Fibroblast of mammary gland (primary cell): Measurements from ENCODE around the gene MSI2.

Experiments used
- DNase-seq: peaks from one replicate; pipeline ENCODE4 v3.0.0-alpha.2; 2010; ENCODE audit warnings: low read depth
- H3K4me3 ChIP-seq: 2 replicates; pipeline ENCODE4 v1.5.1; 2011; ENCODE audit warnings: low read depth, mild to moderate bottlenecking, low read length, moderate library complexity; ENCODE audit not compliant: control insufficient read depth
- CTCF ChIP-seq: conservative IDR thresholded peaks from 2 replicates; pipeline ENCODE4 v1.5.1; 2011; ENCODE audit warnings: low read depth, low read length, inconsistent platforms; ENCODE audit not compliant: control insufficient read depth, insufficient read depth

MSI2 gene

GRCh38 chr17:57286399-57287105 lies 30.2 kb downstream of the MSI2 start:
- no peak for TF ChIP-seq CTCF
- no peak overlapping the region for H3K4me3 ChIP-seq
- no peak for DNase-seq

- no peak for TF ChIP-seq CTCF
- no peak overlapping the region for H3K4me3 ChIP-seq
- peak; percentile 25 for DNase-seq
Observed at GRCh38 chr17:57288040-57288772, 31.9 kb downstream of the MSI2 start.

- no peak for DNase-seq
- no peak for TF ChIP-seq CTCF
- H3K4me3 ChIP-seq: no peak overlapping the region
Observed at GRCh38 chr17:57288773-57289121, 32.4 kb downstream of the MSI2 start.

- no peak overlapping the region for H3K4me3 ChIP-seq
- no peak for DNase-seq
- no peak for TF ChIP-seq CTCF
Observed at GRCh38 chr17:57289130-57289529, 32.8 kb downstream of the MSI2 start.

GRCh38 chr17:57289613-57290012 lies 33.3 kb downstream of the MSI2 start:
- DNase-seq: no peak
- TF ChIP-seq CTCF: no peak
- no peak overlapping the region for H3K4me3 ChIP-seq

- no peak overlapping the region for H3K4me3 ChIP-seq
- no peak for TF ChIP-seq CTCF
- DNase-seq: no peak
Observed at GRCh38 chr17:57290981-57291380, 34.7 kb downstream of the MSI2 start.

GRCh38 chr17:57292091-57292490 lies 35.8 kb downstream of the MSI2 start:
- DNase-seq: no peak
- TF ChIP-seq CTCF: no peak
- no peak overlapping the region for H3K4me3 ChIP-seq
